IMR-90 (cell line): ENCODE data around the gene SLC2A10. TPM values are rescaled to one million over a fixed set of nuclear protein-coding genes. Genes with fewer than 3 reads are reported as not detected.

Experiments
- ATAC-seq: fragments of 200-7000 bp; cut with Tn5 transposase; 2 replicates; pipeline ENCODE4 v1.9.1; 2020; ENCODE audit warnings: low read depth, mild to moderate bottlenecking, moderate library complexity
- BruUV-seq: library from RNA; stranded (reverse); fragments of 400-500 nt; replicated peaks from 2 replicates; lab custom pipeline; 2021; lab: Mats Ljungman, UMichigan
- CTCF ChIA-PET: fragments of 300-600 bp; formaldehyde crosslinking; extraction: SDS; loops from one replicate; lab custom pipeline; 2021; ENCODE audit warnings: antibody characterized with exemption; lab: Yijun Ruan, JAX
- POLR2A ChIA-PET: fragments of 300-600 bp; sonication (Branson Sonifier 250); formaldehyde crosslinking; loops from one replicate; lab custom pipeline; 2022; ENCODE audit warnings: antibody characterized with exemption; ENCODE audit not compliant: unreplicated experiment; lab: Charles Lee
- DNase-seq: peaks from one replicate; pipeline ENCODE4 v3.0.0; 2013
- H2AFZ ChIP-seq: replicated peaks from 2 replicates; pipeline ENCODE3; 2013; ENCODE audit warnings: low read length, mild to moderate bottlenecking; ENCODE audit not compliant: poor library complexity
- H2AK5ac ChIP-seq: 2 replicates; pipeline ENCODE4 v1.6.1; 2013; ENCODE audit warnings: low read depth, low read length, inconsistent platforms
- H2AK9ac ChIP-seq: replicated peaks from 2 replicates; pipeline ENCODE3; 2013; ENCODE audit warnings: mild to moderate bottlenecking, low read depth, low read length, moderate library complexity; ENCODE audit not compliant: poor library complexity
- H2BK120ac ChIP-seq: 2 replicates; pipeline ENCODE4 v1.6.1; 2013; ENCODE audit warnings: low read depth, low read length, inconsistent platforms
- H2BK15ac ChIP-seq: 3 replicates; pipeline ENCODE4 v1.6.1; 2013; ENCODE audit warnings: low read depth, low read length, inconsistent platforms
- H2BK20ac ChIP-seq: 2 replicates; pipeline ENCODE4 v1.6.1; 2013; ENCODE audit warnings: low read depth, mild to moderate bottlenecking, inconsistent platforms, low read length, moderate library complexity
- H2BK5ac ChIP-seq: 2 replicates; pipeline ENCODE4 v1.6.1; 2013; ENCODE audit warnings: mild to moderate bottlenecking, low read depth, low read length, inconsistent platforms; ENCODE audit not compliant: poor library complexity, severe bottlenecking
- H3K14ac ChIP-seq: replicated peaks from 2 replicates; pipeline ENCODE4 v1.6.1; 2013; ENCODE audit warnings: low read depth, low read length, inconsistent platforms
- H3K18ac ChIP-seq: 2 replicates; pipeline ENCODE4 v1.6.1; 2013; ENCODE audit warnings: low read depth, low read length, control low read depth
- H3K23ac ChIP-seq: 2 replicates; pipeline ENCODE4 v1.6.1; 2013; ENCODE audit warnings: low read depth, low read length, inconsistent platforms
- H3K27ac ChIP-seq: 2 replicates; pipeline ENCODE4 v1.5.1; 2013; ENCODE audit warnings: mild to moderate bottlenecking, control low read depth, low read length; ENCODE audit not compliant: insufficient read depth
- H3K27me3 ChIP-seq: 2 replicates; pipeline ENCODE4 v1.6.1; 2013; ENCODE audit warnings: low read length; ENCODE audit not compliant: control insufficient read depth, insufficient read depth
- H3K36me3 ChIP-seq: 2 replicates; pipeline ENCODE4 v1.6.1; 2013; ENCODE audit warnings: low read length, mixed read lengths; ENCODE audit not compliant: control insufficient read depth, insufficient read depth
- H3K4ac ChIP-seq: 2 replicates; pipeline ENCODE4 v1.6.1; 2013; ENCODE audit warnings: low read depth, low read length, inconsistent platforms
- H3K4me1 ChIP-seq: 2 replicates; pipeline ENCODE4 v1.6.1; 2013; ENCODE audit warnings: low read length, mixed read lengths; ENCODE audit not compliant: control insufficient read depth, insufficient read depth
- H3K4me2 ChIP-seq: 2 replicates; pipeline ENCODE4 v1.6.1; 2013; ENCODE audit warnings: low read depth, mild to moderate bottlenecking, control low read depth, low read length, moderate library complexity
- H3K4me3 ChIP-seq: 2 replicates; pipeline ENCODE4 v1.5.1; 2013; ENCODE audit warnings: low read depth, mild to moderate bottlenecking, control low read depth, low read length, moderate library complexity; ENCODE audit not compliant: insufficient read depth
- H3K56ac ChIP-seq: 2 replicates; pipeline ENCODE4 v1.6.1; 2013; ENCODE audit warnings: low read length, inconsistent platforms; ENCODE audit not compliant: insufficient read depth; ENCODE audit errors: extremely low read depth
- H3K79me1 ChIP-seq, 2 experiments: 2 replicates each; pipeline ENCODE4 v1.6.1; 2013; ENCODE audit warnings: low read length in 2 of 2, inconsistent platforms in 1 of 2, low read depth in 1 of 2
- H3K9ac ChIP-seq: 2 replicates; pipeline ENCODE4 v1.6.1; 2013; ENCODE audit warnings: low read depth, low read length, control low read depth
- H3K9me1 ChIP-seq: 2 replicates; pipeline ENCODE4 v1.6.1; 2013; ENCODE audit warnings: low read length, inconsistent platforms; ENCODE audit not compliant: insufficient read depth
- H3K9me3 ChIP-seq: 2 replicates; pipeline ENCODE4 v1.6.1; 2013; ENCODE audit warnings: low read length; ENCODE audit not compliant: control insufficient read depth, insufficient read depth
- H4K20me1 ChIP-seq: 2 replicates; pipeline ENCODE4 v1.6.1; 2013; ENCODE audit warnings: low read length, inconsistent platforms; ENCODE audit not compliant: insufficient read depth
- H4K5ac ChIP-seq: 2 replicates; pipeline ENCODE4 v1.6.1; 2013; ENCODE audit warnings: mild to moderate bottlenecking, low read depth, low read length, control low read depth
- H4K8ac ChIP-seq, 2 experiments: 2 replicates each; pipeline ENCODE4 v1.6.1; 2013; ENCODE audit warnings: low read depth in 2 of 2, low read length in 2 of 2, control low read depth in 1 of 2, inconsistent platforms in 1 of 2
- H4K91ac ChIP-seq: 2 replicates; pipeline ENCODE4 v1.6.1; 2013; ENCODE audit warnings: low read depth, low read length, inconsistent platforms; ENCODE audit not compliant: insufficient read depth
- BHLHE40 ChIP-seq: fragments of 150-350 bp; IDR thresholded peaks from 2 replicates; pipeline ENCODE4 v1.6.1; 2016; ENCODE audit warnings: mild to moderate bottlenecking, low read depth, low read length
- CEBPB ChIP-seq: IDR thresholded peaks from 2 replicates; pipeline ENCODE4 v1.6.1; 2012; ENCODE audit warnings: low read depth, low read length, improper control_type of control experiment
- CHD1 ChIP-seq: IDR thresholded peaks from 2 replicates; pipeline ENCODE4 v1.6.1; 2012; ENCODE audit warnings: low read depth, low read length, improper control_type of control experiment
- CTCF ChIP-seq: conservative IDR thresholded peaks from 2 replicates; pipeline ENCODE4 v1.5.1; 2012; ENCODE audit warnings: mild to moderate bottlenecking, low read depth, low read length, improper control_type of control experiment
- ELK1 ChIP-seq: fragments of 150-350 bp; IDR thresholded peaks from 2 replicates; pipeline ENCODE4 v1.6.1; 2016; ENCODE audit warnings: low read depth, mild to moderate bottlenecking, low read length, moderate library complexity, borderline replicate concordance
- FOS ChIP-seq: fragments of 150-350 bp; IDR thresholded peaks from 2 replicates; pipeline ENCODE4 v1.6.1; 2016; ENCODE audit warnings: low read depth, low read length
- MAFK ChIP-seq: IDR thresholded peaks from 2 replicates; pipeline ENCODE4 v1.6.1; 2012; ENCODE audit warnings: low read depth, low read length, improper control_type of control experiment
- MAZ ChIP-seq: IDR thresholded peaks from 2 replicates; pipeline ENCODE4 v1.6.1; 2012; ENCODE audit warnings: low read depth, mild to moderate bottlenecking, low read length, improper control_type of control experiment, moderate library complexity, borderline replicate concordance
- MXI1 ChIP-seq: IDR thresholded peaks from 2 replicates; pipeline ENCODE4 v1.6.1; 2012; ENCODE audit warnings: low read depth, mild to moderate bottlenecking, low read length, moderate library complexity, borderline replicate concordance
- NFE2L2 ChIP-seq: fragments of 150-350 bp; IDR thresholded peaks from 2 replicates; pipeline ENCODE4 v1.6.1; 2016; ENCODE audit warnings: low read depth, mild to moderate bottlenecking, low read length
- POLR2A ChIP-seq: IDR thresholded peaks from 2 replicates; pipeline ENCODE4 v1.6.1; 2012; ENCODE audit warnings: mild to moderate bottlenecking, low read depth, low read length
- RAD21 ChIP-seq: IDR thresholded peaks from 2 replicates; pipeline ENCODE4 v1.6.1; 2012; ENCODE audit warnings: low read length, improper control_type of control experiment
- RCOR1 ChIP-seq: IDR thresholded peaks from 2 replicates; pipeline ENCODE4 v1.6.1; 2012; ENCODE audit warnings: mild to moderate bottlenecking, low read length, improper control_type of control experiment; ENCODE audit not compliant: insufficient replicate concordance
- RFX5 ChIP-seq: IDR thresholded peaks from 2 replicates; pipeline ENCODE4 v1.8.0; 2012; ENCODE audit warnings: low read depth, mild to moderate bottlenecking, low read length, moderate library complexity
- USF2 ChIP-seq: fragments of 150-350 bp; IDR thresholded peaks from 2 replicates; pipeline ENCODE4 v1.6.1; 2017; ENCODE audit warnings: mild to moderate bottlenecking, antibody characterized with exemption, low read length, low read depth
- WGBS, 2 experiments: methylation state at CpG; one replicate each; pipeline versions ENCODE4 v1.1.5 to v1.1.7; 2013; ENCODE audit warnings: missing lambda C conversion rate in 2 of 2; ENCODE audit not compliant: insufficient read length in 1 of 2; ENCODE audit errors: extremely low coverage in 2 of 2; 5-methylcytosine and 5-hydroxymethylcytosine counted together
- dilution Hi-C: fragments of 300-500 bp; cut with HindIII; formaldehyde crosslinking; loops from one replicate; pipeline ENCODE4 v1.14.3; 2018; ENCODE audit warnings: low sequenced_read_pairs; ENCODE audit not compliant: unreplicated experiment
- in situ Hi-C: fragments of 300-500 bp; cut with MboI; formaldehyde crosslinking; loops from 3 replicates; pipeline ENCODE4 v1.14.3; 2019; ENCODE audit warnings: low sequenced_read_pairs, inconsistent platforms, mixed read lengths
- intact Hi-C: fragments of 100-400 bp; cut with micrococcal nuclease; formaldehyde crosslinking; loops from 2 replicates; pipeline ENCODE4 v1.10.0; 2022
- polyA plus RNA-seq, 3 experiments: library from polyadenylated mRNA; depleted of rRNA; stranded (reverse); fragments of >200 nt; gene quantifications; 2 replicates each; pipeline ENCODE4 v1.2.3, GENCODE V29; 2012; ENCODE audit warnings: low replicate concordance in 1 of 3
- total RNA-seq: library from RNA; depleted of rRNA; stranded (reverse); fragments of >200 nt; gene quantifications from 2 replicates; pipeline ENCODE4 v1.2.3, GENCODE V29; 2012

SLC2A10 gene
- total and polyA plus RNA-seq, 2 of the 4 experiments (the other 2 are of a cell fraction) = 15.2 to 22.0 TPM

- H3K9ac ChIP-seq = no peak overlapping the region
- dilution Hi-C loops (no loop called here), intact Hi-C loops (no loop called here), in situ Hi-C loops (no loop called here)
- TF ChIP-seq MAZ (no peak), BHLHE40 (no peak), USF2 (no peak), POLR2A (no peak), ELK1 (no peak), RAD21 (no peak), RFX5 (no peak), CTCF (no peak), MXI1 (no peak), FOS (no peak), MAFK (no peak), RCOR1 (no peak), CHD1 (no peak), NFE2L2 (no peak), CEBPB (no peak)
- H3K4me3 ChIP-seq = no peak overlapping the region
- POLR2A ChIA-PET = interaction anchor here (0.5 kb wide), 1 partner anchor 274 kb away, joined by 3 read pairs; no protein-coding TSS in a partner anchor
- no peak overlapping the region for H3K4ac ChIP-seq
- H2BK120ac ChIP-seq = no peak overlapping the region
- CTCF ChIA-PET = no interaction called here
- H3K18ac ChIP-seq = no peak overlapping the region
- no peak overlapping the region for H4K8ac ChIP-seq
- H3K27me3 ChIP-seq = peaks cover 6% of the 10 kb centered on the region
- no TSS peak for BruUV-seq
- no peak overlapping the region for H2AK9ac ChIP-seq
- H3K56ac ChIP-seq = no peak overlapping the region
- no peak overlapping the region for H3K4me2 ChIP-seq
- H3K79me1 ChIP-seq = no peaks in the 10 kb centered on the region
- H4K5ac ChIP-seq = no peak overlapping the region
- H2BK15ac ChIP-seq = no peak overlapping the region
- H2AFZ ChIP-seq = no peak overlapping the region
- no peak overlapping the region for H2BK20ac ChIP-seq
- no peaks in the 10 kb centered on the region for H3K9me1 ChIP-seq
- no peak overlapping the region for H4K91ac ChIP-seq
- DNase-seq (no peak), ATAC-seq (no peak)
- H3K9me3 ChIP-seq = no peaks in the 10 kb centered on the region
- no peak overlapping the region for H2BK5ac ChIP-seq
- H3K36me3 ChIP-seq = no peaks in the 10 kb centered on the region
- no peak overlapping the region for H3K27ac ChIP-seq
- H2AK5ac ChIP-seq = no peak overlapping the region
- H3K23ac ChIP-seq = no peak overlapping the region
- H3K4me1 ChIP-seq = no peaks in the 10 kb centered on the region
- H3K14ac ChIP-seq = no peak overlapping the region
- WGBS, 2 experiments = no CpG with 5 or more reads among the region's 1 CpG
- no peaks in the 10 kb centered on the region for H4K20me1 ChIP-seq
Measured at GRCh38 chr20:46775806-46776205, 66.4 kb downstream of the SLC2A10 start.
